K562 (cell line): Measurements from ENCODE around the gene UBE2D2. TPM values are rescaled to one million over a fixed set of nuclear protein-coding genes. Genes with fewer than 3 reads are reported as not detected.

Experiments used
- ARID3A ChIP-seq: IDR thresholded peaks from 2 replicates; pipeline ENCODE4 v1.6.1; 2012; ENCODE audit warnings: low read depth, low read length, improper control_type of control experiment, borderline replicate concordance
- COPS2 ChIP-seq: fragments of 450-650 bp; conservative IDR thresholded peaks from 2 replicates; pipeline ENCODE4 v1.6.1; 2016; ENCODE audit warnings: mild to moderate bottlenecking, moderate library complexity
- EWSR1 ChIP-seq: fragments of 450-650 bp; IDR thresholded peaks from 2 replicates; pipeline ENCODE4 v1.6.1; 2018; ENCODE audit warnings: borderline replicate concordance, mild to moderate bottlenecking, low read depth, moderate library complexity; ENCODE audit not compliant: partially characterized antibody
- FOXA3 ChIP-seq, 2 experiments: fragments of 450-650 bp in 1 of 2; sonication (generic) in 1 of 2; formaldehyde crosslinking; IDR thresholded peaks in 1 of 2; conservative IDR thresholded peaks in 1 of 2; 2 replicates each; pipeline versions ENCODE4 v1.4.0 to v1.8.0; 2020 to 2022; ENCODE audit warnings: mild to moderate bottlenecking in 2 of 2, missing genetic modification reagents in 1 of 2
- FOXK2 ChIP-seq, 2 experiments: fragments of 450-650 bp; IDR thresholded peaks in 1 of 2; conservative IDR thresholded peaks in 1 of 2; 2 replicates each; pipeline ENCODE4 v1.6.1; 2016; ENCODE audit warnings: low read depth in 2 of 2, mild to moderate bottlenecking in 1 of 2
- GMEB1 ChIP-seq: fragments of 250-450 bp; sonication (Bioruptor Pico); IDR thresholded peaks from 2 replicates; pipeline ENCODE4 v1.4.0; 2020; ENCODE audit warnings: mild to moderate bottlenecking
- HDAC1 ChIP-seq, 2 experiments: fragments of 450-650 bp; IDR thresholded peaks; 2 replicates each; pipeline ENCODE4 v1.6.1; 2016 to 2017; ENCODE audit warnings: inconsistent platforms in 1 of 2, mild to moderate bottlenecking in 1 of 2, moderate library complexity in 1 of 2
- HMG20B ChIP-seq: fragments of 250-450 bp; sonication (Bioruptor Pico); IDR thresholded peaks from 2 replicates; pipeline ENCODE4 v1.5.0; 2021; ENCODE audit warnings: mild to moderate bottlenecking
- MCM3 ChIP-seq: fragments of 450-650 bp; IDR thresholded peaks from 2 replicates; pipeline ENCODE4 v1.6.1; 2016
- MTA2 ChIP-seq: fragments of 450-650 bp; IDR thresholded peaks from 2 replicates; pipeline ENCODE4 v1.6.1; 2016; ENCODE audit warnings: low read depth
- NCOA1 ChIP-seq: fragments of 450-650 bp; IDR thresholded peaks from 2 replicates; pipeline ENCODE4 v1.6.1; 2016; ENCODE audit warnings: low read depth
- RUNX1 ChIP-seq: sonication (generic); IDR thresholded peaks from 2 replicates; pipeline ENCODE4 v1.6.1; 2016; ENCODE audit warnings: antibody characterized with exemption, low read depth
- SP1 ChIP-seq: sonication (generic); formaldehyde crosslinking; IDR thresholded peaks from 2 replicates; pipeline ENCODE4 v1.8.1; 2022; ENCODE audit warnings: mild to moderate bottlenecking, missing genetic modification reagents
- STAT5A ChIP-seq: IDR thresholded peaks from 2 replicates; pipeline ENCODE4 v1.6.1; 2012; ENCODE audit warnings: low read length, inconsistent platforms, borderline replicate concordance
- VEZF1 ChIP-seq: fragments of 200-800 bp; sonication (Bioruptor generic); IDR thresholded peaks from 2 replicates; pipeline ENCODE4 v1.6.1; 2017; ENCODE audit warnings: missing genetic modification characterization, missing compliant biosample characterization
- ZFP30 ChIP-seq: fragments of 250-450 bp; sonication (Bioruptor Pico); IDR thresholded peaks from 2 replicates; pipeline ENCODE4 v1.8.0; 2022; ENCODE audit warnings: moderate library complexity, mild to moderate bottlenecking, inconsistent platforms, borderline replicate concordance
- ZKSCAN3 ChIP-seq: fragments of 250-450 bp; sonication (Bioruptor Pico); IDR thresholded peaks from 2 replicates; pipeline ENCODE4 v1.4.0; 2020
- ZNF444 ChIP-seq: fragments of 250-450 bp; sonication (Bioruptor Pico); IDR thresholded peaks from 2 replicates; pipeline ENCODE4 v1.4.0; 2020; ENCODE audit warnings: mild to moderate bottlenecking, moderate library complexity
- ZNF561 ChIP-seq: fragments of 450-650 bp; formaldehyde crosslinking; conservative IDR thresholded peaks from 2 replicates; pipeline ENCODE4 v1.4.0; 2020; ENCODE audit warnings: mild to moderate bottlenecking, moderate library complexity
- polyA plus RNA-seq, 8 experiments: library from polyadenylated mRNA; depleted of rRNA in 4 of 8; stranded (reverse) in 5 of 8; unstranded in 3 of 8; fragments of >200 nt; fragmentation: Nextera tagmentation in 2 of 8; fragmentation: Illumina TruSeq in 1 of 8; extraction: Ambion mirVana in 2 of 8; extraction: Trizol in 1 of 8; gene quantifications; 2 replicates each; pipeline versions ENCODE4 v1.2.1 to v1.2.3, GENCODE V29; 2011 to 2014; ENCODE audit warnings: inconsistent platforms in 1 of 8, missing spikeins in 1 of 8
- total RNA-seq, 7 experiments: library from RNA; depleted of rRNA in 6 of 7; stranded (reverse); fragments of >200 nt in 6 of 7; fragmentation: Illumina TruSeq in 2 of 7; extraction: Trizol in 2 of 7; gene quantifications; 2 replicates each; pipeline versions ENCODE4 v1.2.1 to v1.2.3, GENCODE V29; 2011 to 2021; ENCODE audit warnings: low replicate concordance in 1 of 7
- TF ChIP-seq, protein P1 (sequence below), 2 experiments: IDR thresholded peaks in 1 of 2; conservative IDR thresholded peaks in 1 of 2; 2 replicates each; pipeline ENCODE4 v1.6.1; 2016; ENCODE audit warnings: low read depth in 2 of 2, mild to moderate bottlenecking in 1 of 2, missing compliant biosample characterization in 1 of 2, missing genetic modification characterization in 1 of 2, moderate library complexity in 1 of 2

UBE2D2 gene
- total and polyA plus RNA-seq, 9 of the 15 experiments (the other 6 are each of a cell fraction or from before 2014, with no cell fraction given), result 53.6 to 198 (median 122) TPM

- TF ChIP-seq, protein P1, sequence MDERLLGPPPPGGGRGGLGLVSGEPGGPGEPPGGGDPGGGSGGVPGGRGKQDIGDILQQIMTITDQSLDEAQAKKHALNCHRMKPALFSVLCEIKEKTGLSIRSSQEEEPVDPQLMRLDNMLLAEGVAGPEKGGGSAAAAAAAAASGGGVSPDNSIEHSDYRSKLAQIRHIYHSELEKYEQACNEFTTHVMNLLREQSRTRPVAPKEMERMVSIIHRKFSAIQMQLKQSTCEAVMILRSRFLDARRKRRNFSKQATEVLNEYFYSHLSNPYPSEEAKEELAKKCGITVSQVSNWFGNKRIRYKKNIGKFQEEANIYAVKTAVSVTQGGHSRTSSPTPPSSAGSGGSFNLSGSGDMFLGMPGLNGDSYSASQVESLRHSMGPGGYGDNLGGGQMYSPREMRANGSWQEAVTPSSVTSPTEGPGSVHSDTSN (CRISPR knock-in tag; IDR thresholded peaks at IDR 0.05; ENCODE audit: low read depth), result no peak
- TF ChIP-seq, protein P1 (tag; conservative IDR thresholded peaks at IDR 0.05; ENCODE audit: low read depth), result peak; percentile 64
- peak; percentile 62 to 84; a peak in 3 of 4 replicates for TF ChIP-seq FOXA3 (CRISPR knock-in tag; conservative IDR thresholded peaks at IDR 0.05 in 1 of 2, IDR thresholded peaks at IDR 0.05 in 1 of 2)
- TF ChIP-seq ZKSCAN3 (CRISPR knock-in tag), result no peak
- no peak for TF ChIP-seq MCM3
- no peak for TF ChIP-seq RUNX1
- peak; percentile 38; the same call in 1 of the 2 replicates for TF ChIP-seq STAT5A
- no peak for TF ChIP-seq ZNF561 (CRISPR knock-in tag)
- no peak for TF ChIP-seq COPS2
- TF ChIP-seq HDAC1 (IDR thresholded peaks at IDR 0.05), result peak in 1 of 2 experiments; percentile 78; a peak in 2 of 4 replicates
- peak; percentile 82 to 86 for TF ChIP-seq FOXK2 (conservative IDR thresholded peaks at IDR 0.05 in 1 of 2, IDR thresholded peaks at IDR 0.05 in 1 of 2; ENCODE audit: low read depth in 2 of 2)
- 0 out of 2 replicates have a peak, but pooled peaks have one; percentile 26 for TF ChIP-seq NCOA1
- TF ChIP-seq EWSR1, result no peak
- no peak for TF ChIP-seq GMEB1 (CRISPR knock-in tag)
- TF ChIP-seq MTA2, result peak; percentile 48; the same call in 1 of the 2 replicates
- TF ChIP-seq ARID3A, result no peak
- 0 out of 2 replicates have a peak, but pooled peaks have one; percentile 9 for TF ChIP-seq SP1 (CRISPR knock-in tag)
- no peak for TF ChIP-seq HMG20B (CRISPR knock-in tag)
- TF ChIP-seq ZNF444 (CRISPR knock-in tag), result no peak
- TF ChIP-seq ZFP30 (CRISPR knock-in tag), result no peak
- TF ChIP-seq VEZF1 (CRISPR knock-in tag), result peak; percentile 69; the same call in 1 of the 2 replicates
Measured at GRCh38 chr5:139651043-139651834, 90.1 kb downstream of the UBE2D2 start (continued).
